Endothelial cell of umbilical vein (primary cell): ENCODE data around the gene PPP2R3B. TPM values are rescaled to one million over a fixed set of nuclear protein-coding genes. Genes with fewer than 3 reads are reported as not detected.
"Not testable (repeated sequence)": the region's sequence is repeated elsewhere in the genome, so short reads cannot be mapped to it uniquely, and the experiment has no call there.

Experiments
- BruUV-seq: library from RNA; stranded (reverse); fragments of 400-500 nt; replicated peaks from 2 replicates; lab custom pipeline; 2021; lab: Mats Ljungman, UMichigan
- CTCF ChIA-PET: fragments of 300-600, 350-600 bp; sonication (Branson Sonifier 250); formaldehyde crosslinking; loops from one replicate; lab custom pipeline; 2021; ENCODE audit warnings: antibody characterized with exemption, inconsistent platforms; lab: Charles Lee
- POLR2A ChIA-PET: fragments of 300-600, 350-600 bp; sonication (Branson Sonifier 250); formaldehyde crosslinking; loops from one replicate; lab custom pipeline; 2021; ENCODE audit warnings: antibody characterized with exemption, inconsistent platforms; lab: Charles Lee
- DNase-seq: peaks from one replicate; pipeline ENCODE4 v3.0.0-alpha.2; 2011; ENCODE audit warnings: low read depth, low spot score
- FAIRE-seq: peaks from 2 replicates; lab custom pipeline; 2011; peaks lifted over from hg19 to GRCh38; lab: Jason Lieb, UNC
- H2AFZ ChIP-seq: 2 replicates; pipeline ENCODE4 v1.6.0; 2012; ENCODE audit warnings: low read depth, low read length, control low read depth, inconsistent platforms
- H3K27ac ChIP-seq: 2 replicates; pipeline ENCODE4 v1.5.1; 2011; ENCODE audit warnings: low read depth, mild to moderate bottlenecking, control low read depth, low read length, moderate library complexity; ENCODE audit not compliant: insufficient read depth
- H3K27me3 ChIP-seq, 2 experiments: 2 replicates each; pipeline versions ENCODE4 v1.6.0 to v1.6.1; 2011; ENCODE audit warnings: low read length in 2 of 2, mixed read lengths in 1 of 2; ENCODE audit not compliant: control insufficient read depth in 2 of 2, insufficient read depth in 2 of 2
- H3K36me3 ChIP-seq, 2 experiments: 2 replicates in 1 of 2; 3 replicates in 1 of 2; pipeline ENCODE4 v1.5.1; 2011; ENCODE audit warnings: low read length in 2 of 2, mild to moderate bottlenecking in 1 of 2, moderate library complexity in 1 of 2; ENCODE audit not compliant: control insufficient read depth in 2 of 2, insufficient read depth in 2 of 2; ENCODE audit errors: extremely low read depth in 1 of 2
- H3K4me1 ChIP-seq: 3 replicates; pipeline ENCODE4 v1.5.1; 2011; ENCODE audit warnings: mild to moderate bottlenecking, low read length; ENCODE audit not compliant: control insufficient read depth, insufficient read depth; ENCODE audit errors: extremely low read depth
- H3K4me2 ChIP-seq: 2 replicates; pipeline ENCODE4 v1.6.1; 2011; ENCODE audit warnings: low read length, control low read depth, mixed read lengths; ENCODE audit not compliant: insufficient read depth
- H3K4me3 ChIP-seq, 3 experiments: fragments of 200-600 bp in 1 of 3; sonication (generic), shearing (Covaris generic) in 1 of 3; replicated peaks in 1 of 3; 2 replicates each; pipeline ENCODE4 v1.5.1; 2011 to 2016; ENCODE audit warnings: control low read depth in 3 of 3, low read length in 3 of 3, mild to moderate bottlenecking in 2 of 3, inconsistent platforms in 1 of 3, low read depth in 1 of 3, moderate library complexity in 1 of 3; ENCODE audit not compliant: insufficient read depth in 1 of 3
- H3K79me2 ChIP-seq: 2 replicates; pipeline ENCODE4 v1.6.0; 2012; ENCODE audit warnings: low read length, inconsistent platforms; ENCODE audit not compliant: control insufficient read depth, insufficient read depth
- H3K9ac ChIP-seq: replicated peaks from 2 replicates; pipeline ENCODE3; 2011; ENCODE audit warnings: low read length, control low read depth; ENCODE audit not compliant: insufficient read depth; ENCODE audit errors: extremely low read depth
- H3K9me1 ChIP-seq: replicated peaks from 3 replicates; pipeline ENCODE4 v1.6.0; 2011; ENCODE audit warnings: mild to moderate bottlenecking, low read length; ENCODE audit not compliant: control insufficient read depth, insufficient read depth; ENCODE audit errors: extremely low read depth
- H3K9me3 ChIP-seq: replicated peaks from 2 replicates; pipeline ENCODE4 v1.5.1; 2012; ENCODE audit warnings: low read length, inconsistent platforms; ENCODE audit not compliant: control insufficient read depth, insufficient read depth
- H4K20me1 ChIP-seq: replicated peaks from 2 replicates; pipeline ENCODE3; 2011; ENCODE audit warnings: mild to moderate bottlenecking, low read length; ENCODE audit not compliant: control insufficient read depth, insufficient read depth; ENCODE audit errors: extremely low read depth
- EZH2 ChIP-seq: IDR thresholded peaks from 2 replicates; pipeline ENCODE4 v1.6.1; 2012; ENCODE audit warnings: borderline replicate concordance, low read depth, mild to moderate bottlenecking, moderate library complexity, low read length, inconsistent platforms; ENCODE audit not compliant: severe bottlenecking
- JUN ChIP-seq: IDR thresholded peaks from 2 replicates; pipeline ENCODE4 v1.6.1; 2011; ENCODE audit warnings: borderline replicate concordance, low read depth; ENCODE audit not compliant: insufficient read length, insufficient read depth
- MAX ChIP-seq: IDR thresholded peaks from 2 replicates; pipeline ENCODE4 v1.6.1; 2011; ENCODE audit not compliant: insufficient read depth, insufficient read length
- MYC ChIP-seq: IDR thresholded peaks from one replicate; pipeline ENCODE4 v1.6.1; 2011; ENCODE audit warnings: mild to moderate bottlenecking, low read depth, low read length
- POLR2A ChIP-seq: IDR thresholded peaks from 2 replicates; pipeline ENCODE4 v1.6.1; 2012; ENCODE audit warnings: low read depth, mild to moderate bottlenecking, control low read depth, low read length
- dilution Hi-C: fragments of 300-500 bp; cut with MboI; formaldehyde crosslinking; loops from one replicate; pipeline ENCODE4 v1.15.0; 2019; ENCODE audit warnings: low sequenced_read_pairs; ENCODE audit not compliant: extremely low pct_ligation_motif_present
- intact Hi-C: fragments of 100-400 bp; cut with micrococcal nuclease; formaldehyde crosslinking; loops from one replicate; pipeline ENCODE4 v1.10.0; 2022
- polyA plus RNA-seq, 4 experiments: library from polyadenylated mRNA; depleted of rRNA in 3 of 4; stranded (reverse) in 3 of 4; unstranded in 1 of 4; fragments of >200 nt; gene quantifications; 2 replicates each; pipeline versions ENCODE4 v1.2.1 to v1.2.3, GENCODE V29; 2011 to 2012; ENCODE audit warnings: missing spikeins in 1 of 4
- total RNA-seq: library from RNA; stranded (reverse); gene quantifications from 2 replicates; pipeline ENCODE4 v1.2.3, GENCODE V29; 2021

PPP2R3B gene
- total and polyA plus RNA-seq, 2 donors (not counting 3 experiments of a cell fraction or from before 2014, with no cell fraction given), result 19.1 to 33.6 TPM

- no peak overlapping the region for H3K9ac ChIP-seq
- H3K27me3 ChIP-seq, result no peaks in the 10 kb centered on the region
- no peak overlapping the region for H3K4me3 ChIP-seq
- DNase-seq (no peak), FAIRE-seq (no peak)
- POLR2A ChIA-PET, result no interaction called here
- intact Hi-C loops (no loop called here), dilution Hi-C loops (no loop called here)
- no peak overlapping the region for H3K27ac ChIP-seq
- H3K9me1 ChIP-seq, result no peaks in the 10 kb centered on the region
- H3K4me1 ChIP-seq, result no peaks in the 10 kb centered on the region
- no peaks in the 10 kb centered on the region for H3K9me3 ChIP-seq
- H3K4me2 ChIP-seq, result no peak overlapping the region
- no peaks in the 10 kb centered on the region for H3K79me2 ChIP-seq
- CTCF ChIA-PET, result no interaction called here
- H2AFZ ChIP-seq, result no peak overlapping the region
- TF ChIP-seq POLR2A (no peak), MAX (no peak), JUN (no peak), MYC (no peak), EZH2 (no peak)
- no peaks in the 10 kb centered on the region for H3K36me3 ChIP-seq
- H4K20me1 ChIP-seq, result no peaks in the 10 kb centered on the region
- BruUV-seq, result no TSS peak
These were observed 47.1 kb upstream of the PPP2R3B start for GRCh38 chrX:433771-434170.

- BruUV-seq, H3K9me3 ChIP-seq, H3K4me1 ChIP-seq, H3K4me2 ChIP-seq, H3K9me1 ChIP-seq, CTCF ChIA-PET, FAIRE-seq, H4K20me1 ChIP-seq, H3K27me3 ChIP-seq, H3K27ac ChIP-seq, H3K9ac ChIP-seq, H3K79me2 ChIP-seq, H3K4me3 ChIP-seq, POLR2A ChIA-PET, H2AFZ ChIP-seq, H3K36me3 ChIP-seq, intact Hi-C loops, DNase-seq, dilution Hi-C loops: not testable (repeated sequence)
These were observed 46.0 kb upstream of the PPP2R3B start for GRCh38 chrX:432666-433065.
